Measurements from ENCODE around the gene SLFN13.

- TF ChIP-seq CTCF (optimal IDR thresholded peaks at IDR 0.05 in 1 of 3, IDR thresholded peaks at IDR 0.05 in 1 of 3, conservative IDR thresholded peaks at IDR 0.05 in 1 of 3; ENCODE audit: extremely low read depth in 1 of 3, insufficient read depth in 2 of 3, low read length in 3 of 3) (no peak), EZH2 (IDR thresholded peaks at IDR 0.05; ENCODE audit: low read length) (no peak)
Observed at GRCh38 chr17:35414247-35414646, 34.3 kb downstream of the SLFN13 start.

All from keratinocyte (primary cell).